ENCODE data around the gene RNF181. TPM values are rescaled to one million over a fixed set of nuclear protein-coding genes. Genes with fewer than 3 reads are reported as not detected.

RNF181 gene
- total and polyA plus RNA-seq, 2 donors = 162 to 180 TPM

- WGBS = 78% methylated on average over 3 of the region's 3 CpGs
Observed at GRCh38 chr2:85642725-85643124, 47.2 kb downstream of the RNF181 start.

GRCh38 chr2:85644909-85645308 is 49.4 kb downstream of the RNF181 start:
- Histone ChIP-seq H3K27ac (ENCODE audit: low read depth in 1 of 2, low read length in 1 of 2) (no peak overlapping the region), H3K36me3 (ENCODE audit: control insufficient read depth in 2 of 2, insufficient read depth in 2 of 2, low read length in 1 of 2) (peaks cover 75 to 94% of the 10 kb centered on the region in 2 donors), H3K27me3 (ENCODE audit: control insufficient read depth in 2 of 2, insufficient read depth in 1 of 2, low read length in 1 of 2) (no peaks in the 10 kb centered on the region), H3K9me3 (ENCODE audit: control insufficient read depth in 2 of 2, insufficient read depth in 1 of 2, low read length in 1 of 2) (no peaks in the 10 kb centered on the region), H3K4me1 (ENCODE audit: control insufficient read depth in 2 of 2, insufficient read depth in 2 of 2, low read length in 2 of 2) (no peaks in the 10 kb centered on the region), H3K4me3 (ENCODE audit: low read length in 2 of 2) (no peak overlapping the region)
- 98% methylated on average over 8 of the region's 8 CpGs for WGBS
- DNase-seq (ENCODE audit: low read depth in 6 of 9, low spot score in 9 of 9) = no peak

More at GRCh38 chr2:85642725-85643124, 47.2 kb downstream of the RNF181 start:
- no peak for DNase-seq (ENCODE audit: low read depth in 6 of 9, low spot score in 9 of 9)
- Histone ChIP-seq H3K36me3 (ENCODE audit: control insufficient read depth in 2 of 2, insufficient read depth in 2 of 2, low read length in 1 of 2) (peaks cover 73 to 93% of the 10 kb centered on the region in 2 donors), H3K9me3 (ENCODE audit: control insufficient read depth in 2 of 2, insufficient read depth in 1 of 2, low read length in 1 of 2) (no peaks in the 10 kb centered on the region), H3K27me3 (ENCODE audit: control insufficient read depth in 2 of 2, insufficient read depth in 1 of 2, low read length in 1 of 2) (no peaks in the 10 kb centered on the region), H3K4me1 (ENCODE audit: control insufficient read depth in 2 of 2, insufficient read depth in 2 of 2, low read length in 2 of 2) (no peaks in the 10 kb centered on the region), H3K4me3 (ENCODE audit: low read length in 2 of 2) (no peak overlapping the region), H3K27ac (ENCODE audit: low read depth in 1 of 2, low read length in 1 of 2) (no peak overlapping the region)

GRCh38 chr2:85646166-85646565 is 50.6 kb downstream of the RNF181 start:
- H3K27ac ChIP-seq (ENCODE audit: low read depth in 1 of 2, low read length in 1 of 2) = no peak overlapping the region
- no peaks in the 10 kb centered on the region for H3K4me1 ChIP-seq (ENCODE audit: control insufficient read depth in 2 of 2, insufficient read depth in 2 of 2, low read length in 2 of 2)
- no peak overlapping the region for H3K4me3 ChIP-seq (ENCODE audit: low read length in 2 of 2)
- H3K36me3 ChIP-seq (ENCODE audit: control insufficient read depth in 2 of 2, insufficient read depth in 2 of 2, low read length in 1 of 2) = peaks cover 80 to 95% of the 10 kb centered on the region in 2 donors
- no peak for DNase-seq (ENCODE audit: low read depth in 6 of 9, low spot score in 9 of 9)
- H3K27me3 ChIP-seq (ENCODE audit: control insufficient read depth in 2 of 2, insufficient read depth in 1 of 2, low read length in 1 of 2) = no peaks in the 10 kb centered on the region
- no peaks in the 10 kb centered on the region for H3K9me3 ChIP-seq (ENCODE audit: control insufficient read depth in 2 of 2, insufficient read depth in 1 of 2, low read length in 1 of 2)
- 91% methylated on average over 2 of the region's 2 CpGs for WGBS

Other genes starting within 250 kb of the RNF181 start
- gene RETSAT, start 241.2 kb upstream of the RNF181 start, total RNA-seq = 9.9 TPM
- gene RETSAT, start 241.2 kb upstream of the RNF181 start, polyA plus RNA-seq = 12.8 TPM
- gene ELMOD3, start 241.0 kb upstream of the RNF181 start, total RNA-seq = 10.0 TPM
- gene ELMOD3, start 241.0 kb upstream of the RNF181 start, polyA plus RNA-seq = 21.7 TPM
- 190 TPM for gene CAPG, start 185.4 kb upstream of the RNF181 start, total RNA-seq
- gene CAPG, start 185.4 kb upstream of the RNF181 start, polyA plus RNA-seq = 118 TPM
- 0.33 TPM for gene SH2D6, start 177.0 kb upstream of the RNF181 start, total RNA-seq
- gene SH2D6, start 177.0 kb upstream of the RNF181 start, polyA plus RNA-seq = 0.55 TPM
- gene MAT2A, start 56.6 kb upstream of the RNF181 start, total RNA-seq = 78.4 TPM
- 98.0 TPM for gene MAT2A, start 56.6 kb upstream of the RNF181 start, polyA plus RNA-seq
- 16.5 TPM for gene GGCX, start 34.3 kb upstream of the RNF181 start, total RNA-seq
- 17.8 TPM for gene GGCX, start 34.3 kb upstream of the RNF181 start, polyA plus RNA-seq
- gene VAMP8, start 18.2 kb upstream of the RNF181 start, total RNA-seq = 133 TPM
- 433 TPM for gene VAMP8, start 18.2 kb upstream of the RNF181 start, polyA plus RNA-seq
- 19.0 TPM for gene VAMP5, start 11.3 kb upstream of the RNF181 start, total RNA-seq
- gene VAMP5, start 11.3 kb upstream of the RNF181 start, polyA plus RNA-seq = 93.2 TPM
- gene TMEM150A, start 7.0 kb downstream of the RNF181 start, total RNA-seq = 2.3 TPM
- 15.9 TPM for gene TMEM150A, start 7.0 kb downstream of the RNF181 start, polyA plus RNA-seq
- 27.0 TPM for gene C2orf68, start 16.3 kb downstream of the RNF181 start, total RNA-seq
- gene C2orf68, start 16.3 kb downstream of the RNF181 start, polyA plus RNA-seq = 38.5 TPM
- gene USP39, start 20.4 kb downstream of the RNF181 start, total RNA-seq = 69.3 TPM
- gene USP39, start 20.4 kb downstream of the RNF181 start, polyA plus RNA-seq = 42.5 TPM
- 0.09 TPM for gene SFTPB, start 72.5 kb downstream of the RNF181 start, total RNA-seq
- 0.89 TPM for gene SFTPB, start 72.5 kb downstream of the RNF181 start, polyA plus RNA-seq
- gene GNLY, start 98.6 kb downstream of the RNF181 start, total RNA-seq = 1.7 TPM
- gene GNLY, start 98.6 kb downstream of the RNF181 start, polyA plus RNA-seq = 7.0 TPM
- 2.0 TPM for gene ATOH8, start 158.2 kb downstream of the RNF181 start, total RNA-seq
- gene ATOH8, start 158.2 kb downstream of the RNF181 start, polyA plus RNA-seq = 19.1 TPM

Measured in thymus (tissue), 11 donors.